Stimulated activated CD4-positive, alpha-beta T cell treated with anti-CD3 and anti-CD28 coated beads, Interleukin-15, amount 100 ng/mL, for 48 hours (primary cell): ENCODE results near the gene TTLL10.
"Not testable (repeated sequence)": the region's sequence is repeated elsewhere in the genome, so short reads cannot be mapped to it uniquely, and the experiment has no call there.

Experiments
- DNase-seq, 2 donors: peaks; one replicate each; pipeline ENCODE4 v3.0.0-alpha.2; 2020; ENCODE audit warnings: low read depth in 2 of 2

Gene TTLL10

DNA sequence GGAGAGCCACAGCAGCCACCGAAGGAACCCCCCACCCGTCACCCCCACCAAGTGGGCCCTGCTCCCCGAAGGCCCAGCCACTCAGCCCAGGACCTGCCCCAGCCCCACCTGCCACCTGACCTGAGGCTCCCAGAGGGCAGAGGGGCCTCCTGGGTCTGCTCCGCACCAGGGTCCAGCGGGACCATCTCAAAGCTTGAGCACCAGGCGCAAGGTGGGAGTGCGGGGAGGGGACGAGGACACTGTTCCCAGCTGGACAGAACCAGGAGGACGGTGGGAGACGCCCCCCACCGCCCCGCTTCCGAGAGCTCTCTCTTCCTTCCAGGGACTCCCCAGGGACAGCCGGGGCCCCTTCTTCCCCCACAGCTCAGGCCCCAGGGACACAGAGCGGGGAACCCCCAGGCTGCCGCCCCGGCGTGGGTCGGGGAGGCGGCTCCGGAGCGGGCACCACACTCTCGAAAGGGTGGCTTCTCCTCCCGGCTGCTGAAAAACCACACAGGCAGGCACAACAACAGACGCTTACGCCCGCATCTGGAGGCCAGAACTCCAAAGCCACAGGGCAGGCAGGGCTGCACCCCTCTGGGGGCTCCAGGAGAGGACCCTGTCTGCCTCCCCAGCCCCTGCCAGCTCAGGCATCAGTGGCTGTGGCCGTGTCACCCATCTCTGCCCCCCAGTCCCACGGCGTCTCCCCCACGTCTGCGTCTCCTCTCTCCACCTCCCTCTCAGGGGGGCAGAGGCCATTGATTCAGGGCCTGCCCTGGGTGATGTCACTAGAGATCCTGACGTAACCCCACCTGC lies 1.9 kb upstream of the TTLL10 start:
- DNase-seq: no peak

DNA sequence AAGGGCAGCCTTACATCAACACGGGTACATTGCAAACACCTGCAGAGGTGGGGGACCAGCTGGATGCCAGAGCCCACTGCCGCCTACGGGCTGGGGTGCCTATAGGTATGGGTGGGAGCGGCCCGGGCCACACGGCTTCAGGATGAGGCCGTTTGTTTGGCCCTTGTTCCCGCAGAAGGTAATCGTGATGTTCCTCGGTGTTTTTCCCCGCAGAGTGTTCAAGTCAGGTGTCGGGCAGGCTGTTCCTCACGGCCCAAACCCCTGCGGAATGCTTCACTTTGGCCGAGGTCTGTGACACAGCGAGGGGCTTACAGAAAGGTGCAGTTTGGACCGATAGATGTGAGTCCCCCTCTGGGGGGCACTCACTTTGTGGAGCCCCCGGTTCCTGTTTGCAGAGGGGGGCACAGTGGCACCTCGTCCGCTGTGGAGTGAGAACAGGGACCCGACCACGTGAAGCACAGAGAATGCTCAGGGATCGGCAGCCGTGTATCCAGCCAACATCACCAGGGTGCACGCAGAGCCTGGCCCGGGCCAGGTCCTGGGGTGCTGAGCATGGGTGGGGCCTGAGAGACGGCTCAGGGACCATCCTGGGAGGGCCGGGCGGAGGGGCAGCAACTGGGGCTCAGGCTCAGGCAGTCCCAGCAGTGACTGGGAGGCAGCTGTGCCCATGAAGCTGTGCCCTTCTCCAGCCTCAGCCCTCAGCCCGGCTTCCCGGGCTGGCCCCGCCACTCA lies 453 bp upstream of the TTLL10 start:
- DNase-seq: no peak

DNA sequence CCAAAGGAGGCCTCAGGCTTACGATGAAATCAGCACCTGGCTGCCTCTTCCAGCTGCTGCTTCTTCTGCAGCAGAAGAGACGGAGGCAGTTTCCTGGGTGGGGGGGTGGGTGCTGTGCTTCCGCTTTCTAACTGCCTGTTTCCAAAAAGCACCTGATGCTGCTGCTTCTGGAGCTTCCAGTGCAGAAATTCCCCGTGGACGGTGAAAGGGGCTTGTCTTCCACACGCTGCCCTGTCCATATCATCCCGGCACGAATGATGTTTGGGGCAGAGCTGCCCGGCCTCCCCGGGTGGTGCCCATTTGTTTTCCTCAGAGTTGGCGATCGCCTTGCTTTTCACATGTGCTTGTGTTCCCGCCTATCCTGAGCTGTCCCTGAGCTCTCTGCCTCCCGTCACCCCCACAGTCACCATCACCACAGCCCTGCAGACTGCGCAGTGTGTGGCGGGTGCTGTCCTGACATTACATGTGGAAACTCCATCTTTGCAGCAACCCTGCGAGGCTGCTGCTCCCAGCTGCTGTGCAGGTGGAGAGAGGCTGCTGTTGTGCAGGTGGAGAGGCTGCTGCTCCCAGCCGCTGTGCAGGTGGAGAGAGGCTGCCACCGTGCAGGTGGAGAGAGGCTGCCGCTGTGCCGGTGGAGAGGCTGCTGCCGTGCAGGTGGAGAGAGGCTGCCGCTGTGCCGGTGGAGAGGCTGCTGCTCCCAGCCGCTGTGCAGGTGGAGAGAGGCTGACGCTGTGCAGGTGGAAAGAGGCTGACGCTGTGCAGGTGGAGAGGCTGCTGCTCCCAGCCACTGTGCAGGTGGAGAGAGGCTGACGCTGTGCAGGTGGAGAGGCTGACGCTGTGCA lies 1.8 kb downstream of the TTLL10 start:
- no peak for DNase-seq

DNA sequence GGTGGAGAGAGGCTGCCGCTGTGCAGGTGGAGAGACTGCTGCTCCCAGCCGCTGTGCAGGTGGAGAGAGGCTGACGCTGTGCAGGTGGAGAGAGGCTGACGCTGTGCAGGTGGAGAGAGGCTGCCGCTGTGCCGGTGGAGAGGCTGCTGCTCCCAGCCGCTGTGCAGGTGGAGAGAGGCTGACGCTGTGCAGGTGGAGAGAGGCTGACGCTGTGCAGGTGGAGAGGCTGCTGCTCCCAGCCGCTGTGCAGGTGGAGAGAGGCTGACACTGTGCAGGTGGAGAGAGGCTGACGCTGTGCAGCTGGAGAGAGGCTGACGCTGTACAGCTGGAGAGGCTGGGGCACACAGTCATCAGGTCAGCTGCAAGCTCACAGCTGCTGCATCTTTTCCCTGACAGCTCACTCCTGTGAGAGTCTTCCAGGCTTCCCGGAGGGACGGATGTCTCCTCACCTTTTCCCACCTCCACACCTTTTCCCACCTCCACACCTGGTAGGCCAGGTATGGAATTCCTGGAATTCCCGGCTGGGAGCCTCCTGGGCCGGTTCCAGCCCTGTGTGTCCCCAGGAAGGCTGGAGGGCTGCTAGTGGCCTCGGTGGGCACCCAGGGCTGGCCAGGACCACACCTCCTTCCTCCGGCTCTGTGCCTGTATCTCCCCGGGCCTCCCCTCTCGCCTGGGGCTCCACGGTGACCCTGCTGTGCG lies 2.5 kb downstream of the TTLL10 start:
- DNase-seq: not testable (repeated sequence)

DNA sequence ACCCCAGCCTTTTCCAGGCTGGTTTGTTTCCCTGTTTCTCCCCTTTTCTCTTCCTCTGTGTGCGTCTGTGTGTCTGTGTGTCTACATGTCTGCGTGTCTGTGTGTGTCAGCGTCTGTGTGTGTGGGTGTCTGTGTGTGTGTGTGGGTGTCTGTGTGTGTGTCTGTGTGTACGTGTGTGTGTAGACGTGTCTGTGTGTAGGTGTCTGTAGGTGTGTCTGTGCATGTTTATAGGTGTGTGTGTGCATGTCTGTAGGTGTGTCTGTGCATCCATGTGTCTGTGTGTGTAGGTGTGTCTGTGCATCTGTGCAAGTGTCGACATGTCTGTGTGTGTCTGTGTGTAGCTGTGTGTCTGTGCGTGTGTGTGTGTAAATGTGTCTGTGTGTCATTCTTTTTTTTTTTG lies 3.3 kb downstream of the TTLL10 start:
- DNase-seq: no peak

DNA sequence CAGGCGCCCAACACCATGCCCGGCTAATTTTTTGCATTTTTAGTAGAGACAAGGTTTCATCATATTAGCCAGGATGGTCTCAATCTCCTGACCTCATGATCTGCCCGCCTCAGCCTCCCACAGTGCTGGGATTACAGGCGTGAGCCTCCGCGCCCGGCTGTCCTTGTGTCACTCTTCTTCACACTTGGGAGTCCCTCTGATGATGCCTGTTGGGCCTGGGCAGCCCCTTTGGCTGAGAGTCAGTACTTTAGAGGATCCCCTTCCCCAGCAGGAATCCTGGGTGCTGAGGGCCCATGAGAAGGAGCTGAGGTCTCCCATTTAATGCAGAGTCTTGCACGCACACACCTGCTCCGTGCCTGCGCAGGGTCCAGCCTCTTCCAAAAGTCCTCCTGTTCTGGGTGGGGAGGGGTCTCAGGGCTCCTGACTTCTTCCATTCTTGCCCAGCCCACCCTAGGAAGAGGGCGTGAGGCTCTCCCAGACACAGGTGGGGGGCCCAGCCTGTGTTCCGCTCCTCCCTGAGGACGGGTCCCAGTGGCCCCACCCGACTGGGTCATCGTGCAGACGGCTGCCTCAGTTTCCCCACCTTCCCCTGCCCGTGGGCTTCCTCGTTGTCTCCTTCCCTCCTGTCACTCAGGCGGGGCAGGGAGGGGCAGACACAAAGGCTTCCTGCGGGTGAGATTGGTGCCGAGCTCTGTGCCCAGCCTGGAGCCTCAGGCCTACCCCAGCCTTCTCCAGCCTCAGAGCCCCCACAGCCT lies 3.9 kb downstream of the TTLL10 start:
- DNase-seq: no peak

DNA sequence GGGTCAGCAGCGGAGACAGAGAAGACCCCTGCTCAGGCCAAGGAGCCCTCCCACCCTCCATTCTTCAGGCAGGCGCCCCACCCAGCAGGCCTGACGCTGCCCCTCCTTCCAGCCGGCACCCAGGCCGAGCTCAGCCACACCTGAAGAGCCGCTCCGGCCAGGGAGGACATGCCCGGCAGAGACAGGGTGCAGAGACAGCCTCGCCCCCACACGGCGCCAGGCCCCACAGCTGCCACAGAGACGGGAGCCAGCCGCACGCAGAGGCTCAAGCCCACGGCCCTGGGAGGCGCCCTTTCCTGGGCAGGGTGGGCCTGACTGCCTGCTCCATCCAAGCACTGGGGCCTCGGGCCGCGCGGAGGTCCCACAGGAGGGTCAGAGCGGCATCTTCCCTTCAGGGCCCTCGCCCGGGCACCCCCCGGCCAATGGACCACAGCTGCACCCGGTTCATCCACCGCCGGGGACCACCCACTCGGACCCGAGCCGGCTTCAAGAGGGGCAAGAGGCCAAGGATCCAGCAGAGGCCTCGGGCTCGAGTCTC lies 5.2 kb downstream of the TTLL10 start:
- no peak for DNase-seq

DNA sequence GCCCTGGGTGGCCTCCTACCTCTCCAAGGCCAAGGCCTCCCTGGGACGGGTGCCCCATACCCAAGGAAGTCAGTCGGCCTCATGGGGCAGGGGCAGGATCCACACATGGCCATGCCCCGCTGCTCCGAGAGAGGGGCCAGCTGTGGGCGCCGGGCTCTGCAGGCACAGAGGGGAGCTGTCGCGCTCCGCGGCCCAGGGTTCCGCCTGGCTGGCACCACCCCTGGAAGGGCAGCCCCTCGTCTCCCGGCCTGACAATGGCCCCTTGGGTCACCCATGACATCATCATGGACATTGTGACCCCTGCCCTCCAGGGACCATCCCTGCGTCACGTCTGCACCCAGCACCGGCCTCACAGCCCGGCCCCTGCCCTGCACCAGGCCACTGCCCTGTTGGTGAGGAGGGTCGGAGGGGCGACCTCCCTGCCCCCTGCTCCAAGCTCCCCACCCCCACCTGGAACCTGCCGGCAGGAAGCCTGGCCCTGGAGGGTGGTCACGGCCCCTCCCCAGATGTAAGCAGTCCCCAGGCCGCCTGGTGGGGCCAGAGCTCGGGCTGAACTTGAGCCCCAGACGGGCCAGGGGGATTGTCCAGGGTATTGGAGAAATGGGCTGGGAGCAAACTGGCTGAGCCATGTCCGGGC lies 5.8 kb downstream of the TTLL10 start:
- DNase-seq: no peak

DNA sequence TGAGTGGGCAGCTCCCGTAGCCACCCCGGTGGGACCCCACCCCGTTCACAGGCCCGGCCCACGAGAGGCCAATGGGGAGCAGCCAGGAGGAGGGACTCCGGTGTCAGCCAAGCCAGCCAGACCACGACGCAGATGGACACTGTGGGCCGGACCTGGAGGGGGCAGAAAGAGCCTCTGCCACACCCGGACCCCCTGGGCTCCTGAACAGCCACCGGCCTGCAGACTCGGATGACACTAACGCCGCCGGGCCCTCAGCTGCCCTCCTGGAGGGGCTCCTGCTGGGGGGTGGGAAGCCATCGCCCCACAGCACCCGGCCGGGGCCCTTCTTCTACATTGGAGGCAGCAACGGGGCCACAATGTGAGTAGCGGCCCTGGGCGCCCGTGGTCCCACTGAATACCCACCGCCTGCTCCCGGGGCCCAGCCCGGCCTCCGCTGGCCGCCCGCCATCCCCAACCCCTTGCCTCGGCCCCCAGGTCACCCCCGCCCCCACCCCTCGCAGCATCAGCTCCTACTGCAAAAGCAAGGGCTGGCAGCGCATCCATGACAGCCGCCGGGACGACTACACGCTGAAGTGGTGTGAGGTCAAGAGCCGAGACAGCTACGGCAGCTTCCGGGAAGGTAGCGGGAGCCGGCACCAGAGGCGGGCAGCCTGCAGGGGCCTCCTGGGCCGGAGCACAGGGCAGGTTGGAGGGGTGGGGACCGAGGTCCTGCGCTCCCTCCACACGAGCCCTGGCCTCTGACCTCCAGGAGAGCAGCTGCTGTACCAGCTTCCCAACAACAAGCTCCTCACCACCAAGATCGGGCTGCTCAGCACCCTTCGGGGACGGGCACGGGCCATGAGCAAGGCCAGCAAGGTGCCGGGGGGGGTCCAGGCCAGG lies 6.5 kb downstream of the TTLL10 start:
- no peak for DNase-seq

DNA sequence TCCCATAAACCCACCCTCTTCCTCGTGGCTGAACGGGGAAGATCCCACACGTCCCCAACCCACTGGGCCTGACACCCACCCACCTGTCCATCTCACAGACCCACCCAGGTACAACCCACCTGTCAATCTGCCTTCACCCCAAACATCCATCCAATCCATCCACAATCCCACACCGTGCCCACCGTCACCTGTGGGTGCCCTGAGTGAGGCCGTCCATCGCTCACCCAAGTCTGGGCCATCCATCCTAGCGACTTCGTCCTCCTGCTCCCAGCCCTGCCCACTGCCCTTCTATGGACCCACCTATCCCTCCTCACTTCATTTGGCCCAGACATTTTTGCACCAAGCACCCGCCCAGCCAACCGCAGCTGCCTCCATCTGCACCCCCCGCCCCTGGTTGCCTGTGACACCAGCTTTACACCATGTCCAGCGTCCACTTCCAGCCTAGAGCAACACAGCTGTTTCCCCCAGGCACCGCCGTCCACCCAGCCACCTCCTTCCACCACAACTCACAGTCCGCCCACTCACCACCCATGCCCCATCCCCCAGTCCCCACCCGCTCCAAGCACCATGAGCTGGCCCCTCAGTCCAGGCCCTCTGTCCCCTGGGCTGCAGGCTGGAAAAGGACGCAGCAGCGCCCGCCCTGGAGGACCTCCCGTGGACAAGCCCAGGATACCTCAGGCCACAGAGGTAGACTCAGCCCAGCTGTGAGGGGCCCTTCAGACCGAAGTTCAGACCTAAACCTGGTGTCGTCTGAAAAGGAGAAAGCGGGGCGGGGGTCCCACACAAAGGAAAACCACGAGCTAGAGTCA lies 7.7 kb downstream of the TTLL10 start:
- no peak for DNase-seq

DNA sequence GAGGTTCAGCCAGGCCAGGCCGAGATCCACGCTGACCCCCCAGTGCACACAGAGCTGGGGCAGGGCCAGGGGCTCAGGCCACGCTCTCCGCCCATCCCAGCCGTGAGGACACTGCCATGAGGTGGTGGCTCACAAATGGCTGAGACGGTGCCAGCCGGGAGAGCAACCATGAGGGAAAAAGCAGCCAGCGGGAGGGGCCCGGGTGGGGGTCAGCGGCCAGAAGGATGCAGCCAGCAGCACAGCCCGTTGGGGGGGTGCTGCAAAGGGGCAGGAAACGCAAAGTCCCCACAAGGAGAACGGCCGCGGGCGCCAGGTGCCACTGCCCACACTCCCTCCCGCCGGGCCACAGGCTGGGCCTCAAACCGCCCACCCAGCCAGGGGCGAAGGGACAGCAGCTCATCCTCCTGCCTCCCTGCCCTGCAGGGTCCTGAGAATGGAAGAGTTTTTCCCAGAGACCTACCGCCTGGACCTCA lies 8.3 kb downstream of the TTLL10 start:
- DNase-seq: no peak

DNA sequence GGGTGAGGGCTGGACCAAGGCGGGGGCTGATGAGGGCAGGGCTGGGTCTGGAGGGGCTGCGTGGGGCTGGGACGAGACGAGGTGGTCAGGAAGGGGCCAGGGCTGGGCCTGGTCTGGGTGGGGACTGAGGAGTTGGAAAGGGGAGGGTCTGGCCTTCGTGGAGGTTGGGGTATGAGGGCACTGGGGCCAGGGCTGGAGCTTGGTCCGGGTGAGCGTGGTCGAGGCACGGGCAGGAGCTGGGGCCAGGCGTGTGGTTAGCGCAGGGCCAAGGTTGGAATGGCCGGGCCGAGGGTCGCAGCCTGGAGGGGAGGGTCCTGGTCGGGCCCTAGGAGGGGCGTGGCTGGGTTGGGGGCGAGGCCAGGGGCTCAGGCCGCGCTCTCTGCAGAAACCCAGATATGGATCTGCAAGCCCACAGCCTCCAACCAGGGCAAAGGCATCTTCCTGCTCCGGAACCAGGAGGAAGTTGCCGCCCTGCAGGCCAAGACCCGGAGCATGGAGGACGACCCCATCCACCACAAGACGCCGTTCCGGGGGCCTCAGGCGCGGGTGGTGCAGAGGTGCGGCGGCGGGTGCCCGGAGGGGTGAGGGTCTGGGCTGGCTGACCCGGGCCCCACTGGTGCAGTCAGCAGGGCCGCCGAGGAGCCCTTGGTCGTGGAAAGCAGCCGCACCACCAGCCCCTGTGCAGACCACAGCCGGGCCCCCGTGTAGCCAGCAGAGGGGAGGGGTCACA lies 9.0 kb downstream of the TTLL10 start:
- DNase-seq: no peak

DNA sequence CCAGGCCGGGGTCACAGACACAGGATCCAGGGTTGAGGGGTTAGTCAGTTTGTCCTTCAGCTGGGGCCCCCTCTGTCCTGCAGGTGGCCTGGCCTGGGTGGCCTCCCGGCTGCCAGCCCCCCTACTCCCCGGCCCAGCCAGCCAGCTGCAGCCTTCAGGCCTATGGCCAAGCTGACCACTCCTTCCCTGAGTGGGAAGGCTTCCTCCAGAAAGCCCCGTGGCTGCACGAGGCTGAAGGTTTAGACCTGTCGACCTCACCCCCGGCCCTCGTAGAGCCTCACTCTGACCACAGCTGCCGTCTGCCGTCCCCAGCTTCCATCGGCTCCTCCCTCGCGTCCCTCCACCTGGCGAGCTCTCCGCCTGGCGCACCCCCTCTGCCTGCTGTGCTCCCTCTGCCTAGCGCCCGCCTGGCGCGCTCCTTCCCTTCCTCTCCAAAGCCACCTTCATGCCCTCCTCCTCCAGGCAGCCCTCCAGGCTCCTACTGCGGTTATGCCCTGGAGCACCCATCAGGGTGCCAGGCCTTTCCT lies 9.6 kb downstream of the TTLL10 start:
- no peak for DNase-seq

DNA sequence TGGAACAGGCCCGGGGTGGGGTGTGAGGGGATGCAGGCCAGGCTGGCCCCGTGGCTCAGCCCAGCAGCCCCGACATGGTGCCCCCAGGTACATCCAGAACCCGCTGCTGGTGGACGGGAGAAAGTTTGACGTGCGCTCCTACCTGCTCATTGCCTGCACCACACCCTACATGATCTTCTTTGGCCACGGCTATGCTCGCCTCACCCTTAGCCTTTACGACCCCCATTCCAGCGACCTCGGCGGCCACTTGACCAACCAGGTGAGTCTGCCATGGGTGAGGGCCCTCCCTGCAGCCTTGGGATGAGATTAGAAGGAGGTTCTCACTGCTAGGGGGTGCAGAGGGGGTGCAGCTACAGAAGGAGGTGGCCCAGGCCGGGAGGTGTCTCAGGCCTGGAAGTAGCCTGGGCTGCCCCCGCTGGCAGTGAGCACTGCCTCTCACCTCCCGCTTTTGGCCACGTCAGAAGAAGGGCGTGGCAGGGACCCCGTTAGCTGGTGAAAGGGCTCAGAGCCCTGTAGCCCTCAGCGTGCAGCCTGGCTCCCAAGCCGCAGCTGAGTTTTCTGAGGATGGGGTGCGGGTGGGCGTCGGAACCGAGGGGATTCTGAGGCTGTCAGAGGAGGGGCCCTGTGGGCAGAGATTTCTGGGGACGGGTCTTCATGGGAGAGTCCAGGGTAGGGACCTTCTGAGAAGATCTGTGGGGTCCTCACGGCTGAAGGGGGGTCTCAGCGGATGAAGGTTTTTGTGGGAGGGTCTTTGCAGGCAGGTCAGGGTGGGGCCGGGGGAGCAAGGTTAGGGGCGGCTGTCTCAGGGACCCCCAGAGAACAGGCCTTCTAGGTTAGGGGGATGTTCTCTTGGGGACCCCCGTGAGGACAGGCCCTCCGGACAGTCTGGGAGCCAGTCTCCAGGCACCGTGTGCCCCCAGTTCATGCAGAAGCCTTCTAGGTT lies 10.4 kb downstream of the TTLL10 start:
- DNase-seq: no peak

DNA sequence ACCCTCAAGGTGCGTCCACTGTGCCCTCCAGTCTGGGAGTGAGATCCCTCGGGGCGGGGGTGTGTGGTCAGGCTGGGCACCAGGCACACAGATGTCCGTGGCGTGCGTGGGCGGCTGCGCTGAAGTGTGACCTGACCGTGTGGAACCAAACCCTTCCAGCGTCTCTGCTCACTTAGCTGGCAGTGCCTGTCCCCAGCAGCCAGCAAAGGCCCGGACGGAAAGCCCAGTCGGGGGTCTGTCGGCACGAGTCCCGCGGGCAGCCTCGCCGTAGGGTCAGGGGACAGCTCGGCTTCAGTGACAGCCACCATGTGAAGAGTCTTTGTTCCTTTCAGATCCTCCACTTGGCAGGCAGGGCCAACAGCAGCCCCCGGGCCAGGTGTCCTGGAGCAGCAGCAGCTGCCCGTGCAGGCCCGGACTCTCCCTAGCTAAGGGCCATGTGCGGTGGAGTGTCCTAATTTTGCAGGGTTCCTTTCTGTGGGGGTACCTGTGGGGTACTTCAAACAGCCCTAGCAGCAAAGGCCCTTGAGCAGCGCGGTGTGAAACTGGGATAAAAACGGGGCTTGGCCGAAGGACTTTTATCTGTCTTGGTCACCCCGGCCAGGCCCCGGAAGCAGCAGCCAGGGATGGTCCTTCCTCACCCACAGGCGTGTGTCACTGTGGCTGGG lies 11.6 kb downstream of the TTLL10 start:
- DNase-seq: no peak

DNA sequence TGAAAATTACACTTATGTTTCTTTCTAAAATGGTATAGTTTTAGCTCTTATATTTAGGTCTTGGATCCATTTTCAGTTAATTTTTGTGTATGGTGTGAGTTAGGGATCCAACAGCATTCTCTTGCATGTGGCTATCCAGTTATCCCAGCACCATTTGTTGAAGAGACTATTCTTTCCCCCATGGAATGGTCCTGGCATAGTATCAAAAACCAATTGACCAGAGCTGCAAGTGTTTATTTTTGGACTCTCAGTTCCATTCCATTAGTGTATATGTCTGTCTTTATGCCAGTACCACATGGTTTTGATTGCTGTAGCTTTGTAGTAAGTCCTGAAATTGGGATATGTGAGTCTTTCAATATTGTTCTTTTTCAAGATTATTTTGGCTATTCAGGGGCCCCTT lies 14.3 kb downstream of the TTLL10 start:
- no peak for DNase-seq
